HG02610 (cell line): ENCODE measurements around the gene CAMKK2.
"Not testable (repeated sequence)": the region's sequence is repeated elsewhere in the genome, so short reads cannot be mapped to it uniquely, and the experiment has no call there.

ENCODE experiments used
- ATAC-seq: cut with Tn5 transposase; IDR thresholded peaks from one replicate; pipeline ENCODE4 v1.9.1; 2021; ENCODE audit warnings: mild to moderate bottlenecking, moderate library complexity; ENCODE audit not compliant: unreplicated experiment

Gene CAMKK2

DNA sequence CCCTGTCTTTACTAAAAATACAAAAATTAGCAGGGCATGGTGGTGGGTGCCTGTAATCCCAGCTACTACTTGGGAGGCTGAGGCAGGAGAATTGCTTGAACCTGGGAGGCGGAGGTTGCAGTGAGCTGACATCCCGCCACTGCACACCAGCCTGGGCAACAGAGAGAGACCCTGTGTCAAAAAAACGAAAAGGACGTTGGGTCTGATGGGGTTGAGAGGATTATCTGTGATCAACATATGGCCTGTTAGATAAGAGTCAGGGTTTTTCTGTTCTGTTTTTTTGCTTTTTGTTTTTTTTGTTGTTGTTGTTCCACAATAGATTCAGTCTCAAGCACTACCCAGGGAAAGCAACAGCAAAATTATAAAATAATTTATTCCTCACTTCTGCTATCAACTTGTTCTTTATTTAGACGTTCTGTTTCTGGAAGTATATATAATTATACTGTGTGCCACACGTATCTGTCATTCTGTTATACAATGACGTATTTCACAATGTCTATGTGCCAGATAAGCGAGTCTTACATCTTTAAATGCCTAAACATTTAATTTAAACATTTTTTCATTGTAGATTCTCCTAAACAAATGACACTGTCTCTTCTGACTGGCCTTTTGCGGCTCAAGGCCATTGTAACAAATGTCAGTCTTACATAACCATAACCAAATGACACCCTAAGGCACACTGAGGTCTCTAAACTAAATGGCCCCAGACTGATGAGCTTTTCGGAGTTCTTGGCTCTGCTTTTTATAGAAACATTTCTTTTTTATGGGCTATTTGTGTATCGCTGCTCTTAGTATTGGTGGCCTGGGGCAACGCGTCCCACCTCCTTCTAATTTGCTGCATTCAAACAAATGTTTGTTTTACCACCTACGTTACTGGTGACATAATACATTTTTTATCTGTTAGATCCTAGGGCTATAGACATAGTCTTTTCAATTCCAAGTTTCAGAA lies 93.8 kb downstream of the CAMKK2 start:
- no peak for ATAC-seq

DNA sequence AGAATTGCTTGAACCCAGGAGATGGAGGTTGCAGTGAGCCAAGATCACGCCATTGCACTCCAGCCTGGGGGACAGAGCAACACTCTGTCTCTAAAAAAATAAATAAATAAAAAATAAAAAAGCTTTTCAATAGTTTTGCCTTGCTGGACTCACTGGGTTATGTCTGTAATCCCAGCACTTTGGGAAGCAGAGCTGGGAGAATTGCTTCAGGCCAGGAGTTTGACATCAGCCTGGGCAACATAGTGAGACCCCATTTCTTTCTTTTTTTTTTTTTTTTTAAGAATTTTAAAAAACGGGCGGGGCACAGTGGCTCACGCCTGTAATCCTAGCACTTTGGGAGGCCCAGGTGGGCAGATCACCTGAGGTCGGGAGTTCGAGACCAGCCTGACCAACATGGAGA lies 95.4 kb downstream of the CAMKK2 start:
- not testable (repeated sequence) for ATAC-seq

DNA sequence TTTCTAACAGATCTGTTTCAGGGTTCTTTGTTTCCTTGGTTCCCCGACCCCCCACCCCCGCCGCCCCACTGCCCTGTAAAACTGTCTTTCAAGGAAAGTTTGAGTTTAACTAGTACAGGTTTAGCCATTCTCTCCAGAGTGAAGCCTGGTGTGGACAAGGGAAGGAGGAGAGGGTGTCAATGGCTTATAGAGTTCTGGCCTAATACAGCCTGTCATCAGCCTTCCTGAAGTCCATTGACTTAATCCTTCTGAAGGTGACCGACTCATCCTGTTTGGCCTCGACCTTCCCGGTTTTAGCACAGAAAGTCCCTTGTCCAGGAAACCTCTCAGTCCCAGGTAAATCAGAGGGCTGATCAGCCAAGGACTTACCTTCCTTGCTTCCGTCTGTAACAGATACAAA lies 97.6 kb downstream of the CAMKK2 start:
- no peak for ATAC-seq

DNA sequence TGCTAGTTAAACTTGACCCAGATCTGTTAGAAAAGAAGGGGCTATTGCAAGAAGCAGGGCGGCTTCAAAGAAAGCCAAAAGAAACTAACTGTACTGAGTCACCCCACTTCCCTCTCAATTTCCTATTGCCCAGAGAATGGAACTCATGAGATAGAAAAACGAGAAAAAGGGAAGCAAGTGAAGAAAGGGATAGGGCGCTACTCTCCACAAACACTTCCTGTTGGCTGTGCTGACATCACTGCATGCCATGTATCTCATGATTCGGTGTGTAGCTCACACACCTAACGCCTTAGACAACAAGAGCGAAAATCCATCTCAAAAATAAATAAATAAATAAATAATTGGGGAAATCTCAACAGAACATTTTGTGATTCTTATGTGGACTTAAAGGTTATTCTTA lies 99.6 kb downstream of the CAMKK2 start:
- no peak for ATAC-seq

DNA sequence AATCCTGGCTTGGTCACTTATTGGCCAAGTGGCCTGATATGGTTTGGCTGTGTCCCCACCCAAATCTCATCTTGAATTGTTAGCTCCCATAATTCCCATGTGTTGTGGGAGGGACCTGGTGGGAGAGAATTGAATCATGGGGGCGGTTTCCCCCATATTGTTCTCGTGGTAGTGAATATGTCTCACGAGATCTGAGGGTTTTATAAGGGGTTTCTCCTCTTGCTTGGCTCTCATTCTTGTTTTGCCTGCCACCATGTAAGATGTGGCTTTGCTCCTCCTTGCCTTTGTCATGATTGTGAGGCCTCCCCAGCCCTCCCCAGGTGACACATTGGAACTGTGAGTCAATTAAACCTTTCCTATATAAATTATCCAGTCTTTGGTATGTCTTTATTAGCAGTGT lies 105.4 kb downstream of the CAMKK2 start:
- no peak for ATAC-seq

DNA sequence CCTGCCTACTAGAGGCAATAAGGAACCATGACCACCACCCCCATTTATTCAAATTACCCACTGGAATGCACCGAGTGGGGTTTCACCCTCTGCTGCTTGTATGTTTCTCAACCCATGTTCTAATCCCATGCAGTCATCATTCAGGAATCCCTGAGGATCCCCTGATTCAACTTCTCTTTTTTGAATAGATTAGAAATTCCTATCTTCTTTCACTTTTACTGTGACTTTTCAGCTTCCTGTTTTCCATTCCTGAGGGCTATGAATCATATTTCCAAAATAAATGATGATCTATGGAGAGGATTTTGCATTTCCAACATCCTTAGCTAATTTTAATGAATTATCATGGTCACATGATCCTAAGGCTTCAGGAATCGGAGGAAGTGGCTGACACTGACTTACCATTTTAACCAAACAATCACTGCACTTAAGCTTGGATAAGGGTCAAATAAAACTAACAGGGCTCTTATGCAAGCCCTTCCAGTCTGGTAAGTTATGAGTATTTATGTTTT lies 105.9 kb downstream of the CAMKK2 start:
- ATAC-seq: no peak

DNA sequence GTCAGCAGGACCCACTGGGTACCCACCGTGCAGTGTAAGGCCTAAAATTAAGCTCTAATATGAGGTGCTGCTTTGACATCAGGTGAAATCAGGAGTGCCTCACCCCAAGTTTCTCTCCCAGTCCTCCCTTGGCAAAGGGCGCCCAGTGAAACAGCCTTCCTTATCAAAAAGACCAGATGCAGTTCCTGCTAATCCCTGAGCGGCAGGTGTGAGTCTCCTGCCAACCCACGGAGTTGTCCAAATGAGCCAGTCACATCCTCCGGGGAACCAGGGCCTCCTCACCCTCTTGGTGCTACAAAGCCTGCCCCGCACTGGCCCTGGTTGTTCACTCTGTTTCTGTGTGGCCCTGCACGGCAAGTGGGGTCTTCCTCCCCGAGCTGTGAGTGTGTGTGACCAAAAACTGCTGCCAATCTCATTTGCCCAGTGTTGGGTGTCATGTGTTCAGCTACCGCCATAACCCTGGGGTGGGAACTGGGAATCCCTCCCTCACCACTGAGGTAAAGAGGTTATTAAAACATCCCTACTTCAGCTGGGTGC lies 106.8 kb downstream of the CAMKK2 start:
- no peak for ATAC-seq

DNA sequence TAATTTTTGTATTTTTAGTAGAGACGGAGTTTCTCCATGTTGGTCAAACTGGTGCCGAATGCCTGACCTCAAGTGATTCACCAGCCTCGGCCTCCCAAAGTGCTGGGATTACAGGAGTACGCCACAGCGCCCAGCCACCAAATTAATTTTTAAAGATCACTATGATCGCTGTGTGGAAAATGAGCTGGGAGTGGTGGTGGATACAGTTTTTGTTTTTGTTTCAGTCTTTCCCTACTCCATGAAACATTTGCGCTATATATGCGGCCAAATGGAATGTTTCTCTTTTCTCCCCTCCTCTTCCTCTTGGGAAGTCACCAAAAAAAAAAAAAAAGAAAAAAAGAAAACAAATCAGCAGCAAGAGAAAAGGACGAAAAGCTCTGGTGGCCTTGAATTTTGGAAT lies 107.4 kb downstream of the CAMKK2 start:
- ATAC-seq: no peak

DNA sequence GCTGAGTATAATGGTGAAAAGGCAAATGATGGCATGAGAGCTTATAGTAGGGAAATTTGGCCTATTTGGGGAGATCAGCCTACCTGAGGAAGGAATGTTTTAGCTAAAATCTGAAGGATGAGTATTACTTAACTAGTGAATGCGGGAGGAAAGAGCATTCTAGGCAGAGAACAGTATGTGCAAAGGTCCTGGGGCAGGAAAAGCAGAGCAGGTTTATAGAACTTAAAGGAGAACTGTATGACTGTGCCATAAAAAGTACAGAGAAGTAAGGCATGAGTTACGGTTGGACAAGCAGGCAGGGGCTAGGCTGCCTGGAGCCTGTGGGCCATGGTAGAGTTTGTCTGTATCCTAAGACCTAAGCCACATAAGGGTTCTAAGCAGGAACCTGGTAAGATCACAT lies 108.3 kb downstream of the CAMKK2 start:
- ATAC-seq: no peak
